Keratinocyte (primary cell): Measurements from ENCODE around the gene REL. TPM values are rescaled to one million over a fixed set of nuclear protein-coding genes. Genes with fewer than 3 reads are reported as not detected.
A peak's percentile ranks its signal among the peaks of the same experiment; 100 is the strongest.

Source experiments
- DNase-seq: peaks from one replicate; pipeline ENCODE4 v3.0.0-alpha.2; 2011; ENCODE audit warnings: low read depth, missing footprints, low spot score
- FAIRE-seq: peaks from 2 replicates; lab custom pipeline; 2011; peaks lifted over from hg19 to GRCh38; lab: Jason Lieb, UNC
- H2AFZ ChIP-seq: 2 replicates; pipeline ENCODE4 v1.6.0; 2012; ENCODE audit warnings: low read length, control low read depth, inconsistent platforms; ENCODE audit not compliant: control insufficient read depth
- H3K27ac ChIP-seq: 2 replicates; pipeline ENCODE4 v1.5.1; 2011; ENCODE audit warnings: low read length; ENCODE audit not compliant: control insufficient read depth, insufficient read depth
- H3K27me3 ChIP-seq: 3 replicates; pipeline ENCODE4 v1.6.0; 2011; ENCODE audit warnings: low read length; ENCODE audit not compliant: control insufficient read depth, insufficient read depth; ENCODE audit errors: extremely low read depth
- H3K36me3 ChIP-seq, 2 experiments: 2 replicates in 1 of 2; 3 replicates in 1 of 2; pipeline ENCODE4 v1.5.1; 2011; ENCODE audit warnings: low read length in 2 of 2, mild to moderate bottlenecking in 1 of 2; ENCODE audit not compliant: control insufficient read depth in 2 of 2, insufficient read depth in 2 of 2; ENCODE audit errors: extremely low read depth in 1 of 2
- H3K4me1 ChIP-seq: 3 replicates; pipeline ENCODE4 v1.5.1; 2011; ENCODE audit warnings: low read length; ENCODE audit not compliant: control insufficient read depth, insufficient read depth; ENCODE audit errors: extremely low read depth
- H3K4me2 ChIP-seq: 3 replicates; pipeline ENCODE4 v1.6.0; 2011; ENCODE audit warnings: low read depth, low read length; ENCODE audit not compliant: control insufficient read depth, insufficient read depth; ENCODE audit errors: extremely low read depth
- H3K4me3 ChIP-seq, 3 experiments: fragments of 200-600 bp in 1 of 3; sonication (generic) in 1 of 3; 2 replicates in 2 of 3; 3 replicates in 1 of 3; pipeline ENCODE4 v1.5.1; 2011 to 2016; ENCODE audit warnings: low read length in 3 of 3, mild to moderate bottlenecking in 3 of 3, control low read depth in 2 of 3, inconsistent platforms in 1 of 3, low read depth in 1 of 3, mixed read lengths in 1 of 3, mixed run types in 1 of 3, moderate library complexity in 1 of 3; ENCODE audit not compliant: control insufficient read depth in 2 of 3, insufficient read depth in 2 of 3; ENCODE audit errors: extremely low read depth in 1 of 3
- H3K79me2 ChIP-seq: 2 replicates; pipeline ENCODE4 v1.6.0; 2012; ENCODE audit warnings: low read length; ENCODE audit not compliant: control insufficient read depth, insufficient read depth
- H3K9ac ChIP-seq: 3 replicates; pipeline ENCODE4 v1.6.0; 2011; ENCODE audit warnings: low read length; ENCODE audit not compliant: control insufficient read depth, insufficient read depth; ENCODE audit errors: extremely low read depth
- H3K9me1 ChIP-seq: 3 replicates; pipeline ENCODE4 v1.6.0; 2011; ENCODE audit warnings: low read length; ENCODE audit not compliant: control insufficient read depth, insufficient read depth; ENCODE audit errors: extremely low read depth
- H3K9me3 ChIP-seq: 2 replicates; pipeline ENCODE4 v1.5.1; 2012; ENCODE audit warnings: low read depth, low read length; ENCODE audit not compliant: control insufficient read depth
- H4K20me1 ChIP-seq: 3 replicates; pipeline ENCODE4 v1.6.0; 2011; ENCODE audit warnings: low read length; ENCODE audit not compliant: control insufficient read depth, insufficient read depth; ENCODE audit errors: extremely low read depth
- CTCF ChIP-seq, 3 experiments: IDR thresholded peaks in 1 of 3; conservative IDR thresholded peaks in 1 of 3; optimal IDR thresholded peaks in 1 of 3; 2 replicates in 2 of 3; 3 replicates in 1 of 3; pipeline versions ENCODE3 to v1.5.1; 2011; ENCODE audit warnings: low read length in 3 of 3, mild to moderate bottlenecking in 3 of 3, moderate library complexity in 2 of 3, control low read depth in 1 of 3, inconsistent platforms in 1 of 3; ENCODE audit not compliant: insufficient read depth in 2 of 3; ENCODE audit errors: extremely low read depth in 1 of 3
- EZH2 ChIP-seq: IDR thresholded peaks from one replicate; pipeline ENCODE4 v1.6.1; 2012; ENCODE audit warnings: inconsistent platforms, mild to moderate bottlenecking, low read length, moderate library complexity
- dilution Hi-C: fragments of 300-500 bp; cut with MboI; formaldehyde crosslinking; loops from one replicate; pipeline ENCODE4 v1.7.0; 2020; ENCODE audit warnings: low sequenced_read_pairs; ENCODE audit not compliant: extremely low pct_ligation_motif_present
- polyA plus RNA-seq, 5 experiments: library from polyadenylated mRNA; depleted of rRNA in 3 of 5; stranded (reverse) in 3 of 5; stranded (forward) in 1 of 5; unstranded in 1 of 5; fragments of >200 nt; gene quantifications; 1 replicate in 1 of 5; 2 replicates in 3 of 5; 3 replicates in 1 of 5; pipeline versions ENCODE4 v1.2.1 to v1.2.3, GENCODE V29; 2011 to 2012; ENCODE audit warnings: missing spikeins in 2 of 5, low read depth in 1 of 5, low replicate concordance in 1 of 5

REL gene
- polyA plus RNA-seq, 1 donor (not counting 4 experiments of a cell fraction or from before 2014, with no cell fraction given): 9.0 TPM

GRCh38 chr2:60957224-60957623, 75.8 kb downstream of the REL start:
- dilution Hi-C loops: no loop called here
- H3K79me2 ChIP-seq: no peaks in the 10 kb centered on the region
- no peak overlapping the region for H3K4me3 ChIP-seq
- no peaks in the 10 kb centered on the region for H3K9me1 ChIP-seq
- peak overlapping the region; percentile 34 for H3K9ac ChIP-seq
- no peaks in the 10 kb centered on the region for H3K9me3 ChIP-seq
- H4K20me1 ChIP-seq: no peaks in the 10 kb centered on the region
- H3K4me2 ChIP-seq: peak overlapping the region; percentile 3
- TF ChIP-seq EZH2 (no peak), CTCF (optimal IDR thresholded peaks at IDR 0.05 in 1 of 3, IDR thresholded peaks at IDR 0.05 in 1 of 3, conservative IDR thresholded peaks at IDR 0.05 in 1 of 3; ENCODE audit: extremely low read depth in 1 of 3, insufficient read depth in 2 of 3, low read length in 3 of 3) (no peak)
- H2AFZ ChIP-seq: no peak overlapping the region
- DNase-seq (no peak), FAIRE-seq (no peak)
- peaks cover 50% of the 10 kb centered on the region for H3K4me1 ChIP-seq
- peak overlapping the region; percentile 99 for H3K27ac ChIP-seq
- no peaks in the 10 kb centered on the region for H3K27me3 ChIP-seq
- no peaks in the 10 kb centered on the region for H3K36me3 ChIP-seq

- FAIRE-seq: peak; percentile 98
Measured at GRCh38 chr2:60957643-60958042, 76.3 kb downstream of the REL start.

More at GRCh38 chr2:60957643-60958042, 76.3 kb downstream of the REL start:
- Histone ChIP-seq H3K4me2 (peak overlapping the region; percentile 3), H3K27me3 (no peaks in the 10 kb centered on the region), H4K20me1 (no peaks in the 10 kb centered on the region), H3K9ac (peak overlapping the region; percentile 73), H3K9me3 (no peaks in the 10 kb centered on the region), H3K36me3 (no peaks in the 10 kb centered on the region), H2AFZ (no peak overlapping the region), H3K9me1 (no peaks in the 10 kb centered on the region), H3K4me1 (peaks cover 50% of the 10 kb centered on the region), H3K79me2 (no peaks in the 10 kb centered on the region), H3K27ac (peak overlapping the region; percentile 99), H3K4me3 (no peak overlapping the region)
- TF ChIP-seq EZH2 (no peak), CTCF (optimal IDR thresholded peaks at IDR 0.05 in 1 of 3, IDR thresholded peaks at IDR 0.05 in 1 of 3, conservative IDR thresholded peaks at IDR 0.05 in 1 of 3; ENCODE audit: extremely low read depth in 1 of 3, insufficient read depth in 2 of 3, low read length in 3 of 3) (no peak)
- DNase-seq: peak; percentile 74
- dilution Hi-C loops: no loop called here
